Prostate gland (tissue), 2 donors: Measurements from ENCODE around the gene BTAF1. TPM values are rescaled to one million over a fixed set of nuclear protein-coding genes. Genes with fewer than 3 reads are reported as not detected.

ENCODE experiments used
- DNase-seq: peaks from one replicate; pipeline ENCODE4 v3.0.0-alpha.2; 2019; ENCODE audit warnings: low spot score
- H3K27ac ChIP-seq, 2 donors: fragments of 200-600 bp; sonication (generic); 2 replicates each; pipeline ENCODE4 v1.5.1; 2017 to 2019
- H3K27me3 ChIP-seq: fragments of 200-600 bp; sonication (generic); replicated peaks from 2 replicates; pipeline ENCODE4 v1.5.1; 2019; ENCODE audit not compliant: insufficient read depth
- H3K36me3 ChIP-seq, 2 donors: fragments of 200-600 bp; sonication (generic); 1 replicate in 1 of 2; 2 replicates in 1 of 2; pipeline versions ENCODE4 v1.5.1 to v1.8.1; 2017 to 2019
- H3K4me1 ChIP-seq: fragments of 200-600 bp; sonication (generic); replicated peaks from 2 replicates; pipeline ENCODE4 v1.5.1; 2019
- H3K4me3 ChIP-seq, 2 donors: fragments of 200-600 bp; sonication (generic); 2 replicates each; pipeline ENCODE4 v1.5.1; 2017 to 2019
- H3K9me3 ChIP-seq: fragments of 200-600 bp; sonication (generic); 2 replicates; pipeline ENCODE4 v1.5.1; 2017
- POLR2A ChIP-seq: fragments of 450-650 bp; IDR thresholded peaks from one replicate; pipeline ENCODE4 v1.6.1; 2016; ENCODE audit warnings: antibody characterized with exemption, mild to moderate bottlenecking
- POLR2AphosphoS5 ChIP-seq: sonication (generic); formaldehyde crosslinking; IDR thresholded peaks from one replicate; pipeline ENCODE4 v1.6.1; 2017; ENCODE audit warnings: antibody characterized with exemption
- WGBS: methylation state at CpG from one replicate; pipeline ENCODE4 v1.1.5; 2018; 5-methylcytosine and 5-hydroxymethylcytosine counted together
- intact Hi-C: fragments of 100-400 bp; cut with DNase I; formaldehyde crosslinking; loops from one replicate; pipeline ENCODE4 v1.14.2; 2022
- total RNA-seq, 2 donors: library from RNA; depleted of rRNA; stranded (reverse); fragments of >200 nt; gene quantifications; one replicate each; pipeline ENCODE4 v1.1.0, GENCODE V29; 2016
- TF ChIP-seq, protein P1 (sequence below), 4 experiments: fragments of 200-600 bp in 2 of 4; fragments of 450-650 bp in 2 of 4; sonication (generic) in 2 of 4; IDR thresholded peaks; 1 replicate in 3 of 4; 2 replicates in 1 of 4; pipeline ENCODE4 v1.5.1; 2016 to 2019; ENCODE audit warnings: antibody characterized with exemption in 4 of 4, mild to moderate bottlenecking in 2 of 4, moderate library complexity in 2 of 4

BTAF1 gene
- total RNA-seq, 2 donors from 2014 or later, result 31.2 to 43.2 TPM

DNA sequence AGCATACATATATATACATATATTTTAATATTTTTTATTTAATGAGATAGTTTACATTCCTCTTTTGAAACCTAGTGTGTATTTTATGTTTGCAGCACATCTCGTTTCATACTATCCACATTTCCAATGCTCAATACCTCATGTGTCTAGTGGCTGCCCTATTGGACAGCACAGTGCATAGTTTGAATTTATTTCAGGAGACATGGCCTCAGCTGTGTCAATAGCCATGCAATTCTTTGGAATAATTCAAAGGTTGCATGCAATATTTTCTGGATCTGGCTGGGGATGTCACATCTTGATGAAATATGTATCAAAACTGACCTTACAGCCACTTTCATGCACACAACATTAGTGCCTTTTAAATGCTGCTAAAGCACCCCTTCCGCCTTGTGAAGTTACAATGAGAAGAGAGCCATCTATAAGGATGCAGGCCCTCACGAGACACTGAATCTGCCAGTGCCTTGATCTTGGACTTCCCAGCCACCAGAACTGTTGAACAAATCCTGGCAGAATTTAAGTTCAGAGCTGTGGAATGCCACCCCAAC lies 27.3 kb upstream of the BTAF1 start:
- Histone ChIP-seq H3K4me1 (no peaks in the 10 kb centered on the region), H3K9me3 (no peaks in the 10 kb centered on the region), H3K36me3 (no peaks in the 10 kb centered on the region), H3K27ac (no peak overlapping the region), H3K27me3 (no peaks in the 10 kb centered on the region), H3K4me3 (no peak overlapping the region)
- 95% methylated on average over 3 of the region's 3 CpGs for WGBS
- intact Hi-C loops, result no loop called here
- no peak for DNase-seq
- TF ChIP-seq, protein P1, sequence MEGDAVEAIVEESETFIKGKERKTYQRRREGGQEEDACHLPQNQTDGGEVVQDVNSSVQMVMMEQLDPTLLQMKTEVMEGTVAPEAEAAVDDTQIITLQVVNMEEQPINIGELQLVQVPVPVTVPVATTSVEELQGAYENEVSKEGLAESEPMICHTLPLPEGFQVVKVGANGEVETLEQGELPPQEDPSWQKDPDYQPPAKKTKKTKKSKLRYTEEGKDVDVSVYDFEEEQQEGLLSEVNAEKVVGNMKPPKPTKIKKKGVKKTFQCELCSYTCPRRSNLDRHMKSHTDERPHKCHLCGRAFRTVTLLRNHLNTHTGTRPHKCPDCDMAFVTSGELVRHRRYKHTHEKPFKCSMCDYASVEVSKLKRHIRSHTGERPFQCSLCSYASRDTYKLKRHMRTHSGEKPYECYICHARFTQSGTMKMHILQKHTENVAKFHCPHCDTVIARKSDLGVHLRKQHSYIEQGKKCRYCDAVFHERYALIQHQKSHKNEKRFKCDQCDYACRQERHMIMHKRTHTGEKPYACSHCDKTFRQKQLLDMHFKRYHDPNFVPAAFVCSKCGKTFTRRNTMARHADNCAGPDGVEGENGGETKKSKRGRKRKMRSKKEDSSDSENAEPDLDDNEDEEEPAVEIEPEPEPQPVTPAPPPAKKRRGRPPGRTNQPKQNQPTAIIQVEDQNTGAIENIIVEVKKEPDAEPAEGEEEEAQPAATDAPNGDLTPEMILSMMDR (IDR thresholded peaks at IDR 0.05), result no peak
- TF ChIP-seq POLR2AphosphoS5 (no peak), POLR2A (no peak)

DNA sequence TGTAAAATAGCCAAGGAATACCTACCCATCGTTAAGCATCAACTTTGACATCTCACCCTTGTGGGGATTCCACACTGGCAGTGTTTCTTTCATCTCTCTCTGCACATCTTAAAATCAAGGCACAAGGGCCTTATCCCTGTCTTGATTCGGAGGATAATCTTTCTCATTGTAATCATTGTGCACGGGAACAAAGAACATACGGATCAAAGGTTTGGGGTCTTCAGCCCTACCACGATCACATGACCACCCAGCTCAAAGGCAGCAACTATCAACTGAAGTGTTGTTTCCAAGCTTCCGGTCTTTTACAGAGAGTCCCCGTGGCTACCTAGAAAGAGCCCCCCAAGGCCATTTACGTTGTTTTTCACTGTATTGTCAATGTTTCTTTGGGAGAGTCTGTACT lies 26.1 kb upstream of the BTAF1 start:
- H3K27me3 ChIP-seq, result no peaks in the 10 kb centered on the region
- intact Hi-C loops, result no loop called here
- DNase-seq, result no peak
- H3K36me3 ChIP-seq, result no peaks in the 10 kb centered on the region
- no peaks in the 10 kb centered on the region for H3K9me3 ChIP-seq
- H3K27ac ChIP-seq, result no peak overlapping the region
- H3K4me3 ChIP-seq, result no peak overlapping the region
- TF ChIP-seq, protein P1 (IDR thresholded peaks at IDR 0.05), result no peak
- TF ChIP-seq POLR2AphosphoS5 (no peak), POLR2A (no peak)
- H3K4me1 ChIP-seq, result no peaks in the 10 kb centered on the region
- 77% methylated on average over 8 of the region's 8 CpGs for whole genome bisulfite sequencing

GRCh38 chr10:91901784-91902677 lies 21.5 kb upstream of the BTAF1 start:
- TF ChIP-seq, protein P1 (IDR thresholded peaks at IDR 0.05), result no peak
- TF ChIP-seq POLR2AphosphoS5 (peak; percentile 40), POLR2A (no peak)
- 0% methylated on average over 2 of the region's 2 CpGs for WGBS
- H3K4me1 ChIP-seq, result no peaks in the 10 kb centered on the region
- peak; percentile 36 for DNase-seq
- H3K9me3 ChIP-seq, result no peaks in the 10 kb centered on the region
- no peaks in the 10 kb centered on the region for H3K36me3 ChIP-seq
- no peak overlapping the region for H3K27ac ChIP-seq
- intact Hi-C loops, result no loop called here
- H3K27me3 ChIP-seq, result no peaks in the 10 kb centered on the region
- H3K4me3 ChIP-seq, result no peak overlapping the region

DNA sequence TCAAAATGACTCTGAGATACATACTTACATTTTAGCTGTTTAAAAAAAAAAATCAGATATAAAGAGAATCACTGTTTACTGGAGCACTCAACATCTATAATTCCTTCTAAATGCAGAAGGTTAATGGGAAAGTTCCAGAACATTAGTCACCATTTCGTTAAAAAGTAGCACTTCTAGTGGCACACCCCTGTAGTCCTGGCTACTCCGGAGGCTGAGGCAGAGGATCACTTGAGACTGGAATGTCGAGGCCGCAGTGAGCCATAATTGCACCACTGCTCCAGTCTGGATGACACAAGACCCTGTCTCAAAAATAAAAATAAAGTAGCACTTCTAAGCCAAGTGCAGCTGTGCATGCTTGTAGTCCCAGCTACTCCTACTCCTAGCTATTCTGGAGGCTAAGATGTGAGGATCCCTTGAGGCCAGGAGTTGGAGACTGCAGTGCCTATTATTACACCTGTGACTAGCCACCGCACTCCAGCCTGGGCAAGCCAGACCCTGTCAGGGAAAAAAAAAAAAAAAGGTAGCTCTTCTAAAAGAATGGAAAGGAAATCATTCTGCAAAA lies 16.5 kb upstream of the BTAF1 start:
- Histone ChIP-seq H3K9me3 (no peaks in the 10 kb centered on the region), H3K27ac (no peak overlapping the region), H3K36me3 (no peaks in the 10 kb centered on the region), H3K4me1 (no peaks in the 10 kb centered on the region), H3K4me3 (no peak overlapping the region), H3K27me3 (no peaks in the 10 kb centered on the region)
- intact Hi-C loops, result no loop called here
- TF ChIP-seq POLR2AphosphoS5 (no peak), POLR2A (no peak)
- TF ChIP-seq, protein P1 (IDR thresholded peaks at IDR 0.05), result no peak
- 86% methylated on average over 5 of the region's 5 CpGs for WGBS
- DNase-seq, result no peak
